ENCODE measurements around the gene SHISA7.
"Not testable (repeated sequence)": the region's sequence is repeated elsewhere in the genome, so short reads cannot be mapped to it uniquely, and the experiment has no call there.

SHISA7 gene

GRCh38 chr19:55462722-55463121 lies 19.6 kb upstream of the SHISA7 start:
- DNase-seq, result no peak

DNA sequence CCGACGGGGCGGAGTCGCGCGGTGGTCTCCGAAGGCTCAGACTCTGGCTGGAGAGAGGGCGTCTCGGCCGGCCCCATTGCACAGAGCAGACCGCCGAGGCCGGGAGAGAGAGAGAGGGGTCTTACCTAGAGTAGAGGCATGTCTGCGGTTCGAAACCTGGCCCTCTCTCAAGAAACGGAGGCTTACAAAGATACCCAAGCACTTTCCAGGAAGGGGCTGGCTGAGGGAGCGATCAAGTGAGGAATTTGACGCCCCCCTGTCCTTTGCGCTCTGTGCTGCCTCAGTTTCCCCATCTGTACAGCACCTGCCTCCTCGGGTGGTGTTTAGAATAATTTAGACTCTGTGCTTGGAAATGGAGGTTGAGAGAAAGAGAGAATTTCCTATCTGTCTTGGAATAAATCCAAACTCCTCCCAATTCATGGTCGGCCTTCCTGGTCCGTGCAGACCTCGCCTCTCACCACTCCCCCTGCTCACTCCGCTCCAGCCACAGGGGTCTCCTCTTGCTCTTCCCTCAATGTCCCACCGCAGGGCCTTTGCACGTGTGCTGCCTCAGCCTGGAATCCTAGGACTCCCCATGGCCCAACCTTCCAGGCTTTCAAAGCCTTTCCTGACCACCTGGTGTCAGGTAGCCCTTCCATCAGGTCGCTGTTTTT lies 19.0 kb upstream of the SHISA7 start:
- peak; percentile 26 for DNase-seq

GRCh38 chr19:55461259-55461973 lies 18.3 kb upstream of the SHISA7 start, which contains the start of gene ISOC2:
Gene ISOC2 (minus strand): TSS chr19:55461642. CDS start chr19:55456486, 5,156 bp downstream.
- DNase-seq, result peak; percentile 99

DNA sequence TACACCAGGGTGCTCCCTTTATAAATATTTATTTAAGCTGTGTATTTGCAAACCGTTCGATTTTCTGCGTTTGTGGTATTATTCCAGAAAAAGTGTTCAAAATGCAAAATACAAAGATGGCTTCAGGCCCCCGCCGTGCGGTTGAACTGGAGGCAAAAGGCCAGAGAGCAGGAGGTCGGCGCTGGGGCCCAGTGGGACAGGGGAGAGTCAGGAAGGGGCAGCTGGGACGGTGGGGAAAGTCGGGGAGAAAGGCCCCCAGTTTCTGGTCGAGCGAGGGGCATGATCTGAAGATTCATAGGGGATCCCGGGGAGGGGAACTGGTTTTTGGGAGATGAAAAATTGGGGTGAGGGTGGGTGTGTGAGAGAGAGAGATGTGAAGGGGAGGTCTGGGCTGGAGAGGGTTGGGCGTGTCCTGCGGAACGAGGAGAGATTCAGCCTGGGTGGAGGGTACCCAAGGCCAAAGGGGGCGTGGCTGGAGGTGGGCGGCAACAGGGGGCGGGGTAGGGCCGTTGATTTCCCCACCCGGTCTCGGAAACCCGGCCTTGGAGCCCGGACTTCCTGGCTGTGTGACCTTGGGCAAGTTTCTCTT lies 17.7 kb upstream of the SHISA7 start:
- peak; percentile 71 for DNase-seq

- peak; percentile 14 for DNase-seq
Observed at GRCh38 chr19:55459950-55460657, 17.0 kb upstream of the SHISA7 start.

DNA sequence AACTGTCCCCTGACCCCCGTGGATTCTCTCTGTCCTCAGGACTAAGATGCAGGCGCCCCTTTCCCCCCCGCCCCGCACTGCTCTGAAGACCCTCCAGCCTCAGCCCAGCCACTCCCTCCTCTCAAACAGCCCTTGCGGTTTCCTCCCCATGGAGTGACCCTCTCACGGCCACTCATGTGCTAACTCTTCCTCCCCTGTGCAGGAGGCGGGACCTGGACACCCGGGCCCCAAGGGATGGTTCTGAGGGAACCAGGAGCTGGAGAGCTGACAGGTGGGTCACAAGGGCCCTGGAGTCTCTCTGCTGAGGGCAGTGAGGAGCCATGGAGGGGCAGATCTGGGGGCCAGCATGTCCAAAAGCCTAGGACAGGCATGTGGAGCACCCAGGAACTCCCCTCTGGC lies 16.4 kb upstream of the SHISA7 start:
- DNase-seq, result no peak

DNA sequence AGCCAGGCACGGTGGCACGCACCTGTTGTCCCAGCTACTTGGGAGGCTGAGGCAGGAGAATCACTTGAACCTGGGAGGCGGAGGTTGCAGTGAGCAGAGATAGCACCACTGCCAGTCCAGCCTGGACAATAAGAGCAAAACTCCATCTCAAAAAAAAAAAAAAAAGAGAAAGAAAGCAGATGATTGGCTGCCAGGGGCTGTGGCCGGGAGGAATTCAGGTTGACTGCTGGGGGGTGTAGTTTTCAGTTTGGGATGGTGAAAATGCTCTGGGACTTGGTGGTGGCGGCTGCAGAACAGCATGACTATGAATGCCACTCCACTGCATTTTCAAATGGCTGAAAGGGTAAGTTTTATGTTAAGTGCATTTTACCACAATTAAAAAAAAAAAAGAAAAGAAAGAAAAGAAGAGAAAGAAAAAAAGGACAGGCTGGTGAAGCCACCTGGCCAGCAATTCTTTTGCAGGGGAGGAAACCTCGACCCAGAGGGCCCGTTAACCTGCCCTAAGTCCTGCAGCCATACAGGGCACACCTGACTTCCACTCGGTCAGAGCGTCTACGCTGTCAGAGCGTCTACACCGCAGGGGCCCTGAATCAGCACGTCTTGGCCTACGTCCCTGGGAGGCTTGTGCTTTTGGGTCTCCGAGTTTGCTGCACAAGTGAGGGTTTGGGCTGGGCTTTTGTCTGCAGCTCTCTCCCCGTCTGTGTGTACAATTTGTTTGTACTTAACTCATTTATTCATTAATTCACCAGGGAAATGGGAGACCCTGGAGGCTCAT lies 14.8 kb upstream of the SHISA7 start:
- DNase-seq, result no peak

DNA sequence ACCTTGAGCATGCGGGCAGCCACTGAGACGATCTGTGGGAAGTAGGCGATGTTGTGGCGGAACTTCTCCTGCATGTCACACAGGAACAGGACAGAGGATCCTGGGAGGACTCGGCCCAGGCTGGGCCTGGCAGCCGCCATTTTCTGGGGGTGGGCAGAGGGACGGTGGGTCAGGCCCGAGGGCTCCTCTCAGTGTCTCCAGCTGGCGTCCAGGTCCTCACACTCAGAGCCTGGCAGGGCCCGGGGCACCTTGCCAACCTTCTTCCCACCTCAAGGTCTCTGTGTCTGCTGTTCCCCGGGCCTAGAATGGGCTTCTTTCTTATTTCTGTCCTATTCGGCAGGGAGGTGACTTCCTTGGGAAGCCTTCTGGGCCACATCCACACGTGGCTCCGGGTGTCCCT lies 13.2 kb upstream of the SHISA7 start:
- DNase-seq, result no peak

- no peak for DNase-seq
Observed at GRCh38 chr19:55455576-55456235, 12.6 kb upstream of the SHISA7 start.

- DNase-seq, result peak; percentile 17
Observed at GRCh38 chr19:55454787-55455243, 11.7 kb upstream of the SHISA7 start.

DNA sequence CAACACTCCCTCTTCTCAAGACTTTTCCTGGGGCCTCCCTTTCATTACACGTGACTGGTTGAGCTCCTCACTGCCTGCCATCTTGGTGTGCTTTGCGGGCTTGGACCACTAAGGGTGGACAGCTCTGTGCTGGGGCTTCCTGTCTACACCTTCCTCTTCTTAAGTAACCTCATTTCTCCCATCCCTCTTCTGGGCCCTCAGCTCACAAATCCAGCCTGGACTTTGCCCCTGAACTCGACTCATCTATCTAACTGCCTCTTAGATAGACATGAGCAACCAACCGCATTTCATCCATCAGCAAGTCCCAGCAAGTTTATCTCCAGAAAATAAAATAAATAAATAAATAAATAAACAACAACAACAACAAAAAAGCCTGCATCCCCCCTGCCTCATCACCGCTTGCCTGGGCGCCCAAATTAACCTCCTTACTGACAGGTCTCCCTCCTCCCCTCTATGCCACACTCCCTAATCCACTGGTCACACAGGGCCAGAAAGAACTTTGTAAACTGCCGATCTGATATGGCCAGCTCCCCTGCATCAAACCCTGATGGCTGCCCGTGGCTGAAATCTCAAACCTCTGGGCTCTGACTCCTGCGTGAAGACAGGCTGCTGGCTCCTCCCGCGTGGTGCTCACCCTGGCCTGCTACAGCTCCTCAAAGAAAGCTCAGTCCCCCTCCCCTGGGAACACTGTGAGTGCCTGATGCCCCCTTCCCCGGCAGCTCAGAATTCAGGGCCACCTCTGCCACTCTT lies 10.6 kb upstream of the SHISA7 start:
- DNase-seq, result no peak

DNA sequence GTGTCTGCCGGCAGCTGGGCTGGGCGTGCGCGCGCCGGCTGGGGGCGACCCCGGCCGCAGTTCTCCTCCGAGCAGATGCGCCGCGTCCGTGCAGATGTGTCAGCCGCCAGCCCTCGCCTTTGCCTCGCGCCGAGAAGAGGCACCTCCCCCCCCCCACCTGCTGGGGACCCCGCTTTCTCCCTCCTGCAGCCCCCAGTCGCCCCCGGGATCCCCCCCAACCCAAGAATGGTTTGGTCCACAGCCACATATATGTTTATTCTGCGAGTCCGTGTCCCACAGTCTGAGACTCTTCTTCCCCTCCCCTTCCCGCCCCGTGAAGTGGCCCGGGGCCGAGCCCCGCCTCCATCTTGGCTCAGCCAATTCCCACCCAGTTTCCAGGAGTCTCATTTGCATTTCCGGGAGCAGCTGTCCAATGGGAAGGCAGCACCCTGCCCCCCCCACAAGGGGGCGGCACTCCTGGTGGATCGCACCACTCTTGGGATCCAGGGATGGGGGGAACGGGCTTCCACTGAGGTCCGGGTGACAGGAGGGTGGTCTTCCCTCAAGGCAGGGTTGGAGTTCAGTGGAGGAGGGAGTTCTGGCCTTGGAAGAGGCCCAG lies 9.7 kb upstream of the SHISA7 start:
- DNase-seq, result peak; percentile 32

DNA sequence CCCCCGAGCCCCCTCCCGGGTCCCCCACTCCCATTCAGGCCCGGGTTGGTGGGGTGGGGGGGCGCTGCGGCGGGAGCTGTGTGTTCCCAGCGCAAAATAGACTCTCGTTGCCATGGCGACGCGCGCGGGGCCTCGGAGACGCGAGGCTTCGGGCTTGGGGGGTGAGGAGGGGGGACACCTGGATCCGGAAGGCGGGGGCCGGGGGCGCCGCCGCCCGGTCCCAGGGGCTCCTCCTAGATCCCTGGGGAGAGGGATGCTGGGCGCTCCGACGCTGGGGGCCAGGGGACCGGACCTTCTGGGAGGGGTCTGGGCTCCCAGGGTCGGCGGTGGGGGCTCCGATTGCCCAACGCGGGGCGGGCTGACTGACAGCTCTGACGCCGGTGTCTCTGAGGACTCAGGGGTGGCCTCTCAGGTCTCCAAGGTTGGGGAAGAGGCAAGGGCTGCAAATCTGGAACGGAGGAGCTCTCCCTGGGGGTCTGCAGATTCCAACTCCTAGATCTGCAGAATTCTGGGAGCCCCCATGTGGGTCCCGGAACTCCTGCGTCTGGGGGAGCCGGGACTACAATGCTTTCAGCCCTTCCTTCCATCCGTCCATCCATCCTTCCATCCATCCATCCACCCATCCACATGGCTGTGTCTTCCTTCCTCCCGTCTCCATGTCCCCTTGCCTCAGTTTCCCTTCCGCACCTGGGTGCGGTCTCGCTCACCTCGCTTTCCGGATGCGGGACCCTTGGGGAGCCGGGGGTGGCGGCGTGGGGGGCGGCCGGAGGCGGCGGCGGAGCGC lies 9.1 kb upstream of the SHISA7 start:
- no peak for DNase-seq

DNA sequence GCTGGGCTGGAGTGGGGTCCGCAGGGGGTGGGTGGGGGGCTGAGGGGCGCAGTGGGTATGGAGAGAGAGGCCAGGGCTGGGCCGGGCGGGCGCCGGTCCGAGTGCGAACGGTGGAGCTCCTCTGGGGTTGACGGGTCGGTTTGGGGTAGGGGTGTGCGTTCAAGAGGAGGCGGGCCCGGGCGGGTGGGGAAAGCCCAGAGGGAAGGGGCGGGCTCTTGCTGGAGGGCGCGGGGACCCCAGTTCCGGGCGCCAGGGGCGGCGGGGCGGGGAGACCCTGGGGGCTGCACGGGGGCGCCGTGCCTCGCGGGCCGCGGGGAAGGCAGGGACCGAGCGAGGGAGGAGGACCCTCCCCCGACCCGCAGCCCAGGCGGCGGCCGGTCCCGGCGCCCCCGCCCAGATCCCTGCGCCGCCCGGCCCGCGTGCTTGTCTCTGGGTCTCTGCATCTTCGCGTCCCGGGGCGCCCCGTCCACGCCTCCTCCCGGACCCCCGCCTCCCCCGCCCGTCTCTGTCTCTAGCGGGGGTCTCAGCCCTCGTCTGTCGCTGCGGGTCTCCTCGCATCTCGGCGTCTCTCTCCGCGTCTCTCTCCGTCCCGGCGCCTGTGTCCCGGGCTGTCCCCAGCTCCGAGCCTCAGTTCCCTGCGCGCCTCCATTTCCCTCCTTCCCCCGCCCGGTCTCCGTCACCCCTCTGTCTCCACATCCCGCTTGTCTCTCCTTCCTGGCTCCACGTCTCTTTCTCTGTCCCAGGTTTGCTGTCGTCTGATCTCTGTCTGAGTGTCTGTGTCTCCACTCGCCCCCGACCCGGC lies 8.3 kb upstream of the SHISA7 start:
- no peak for DNase-seq

DNA sequence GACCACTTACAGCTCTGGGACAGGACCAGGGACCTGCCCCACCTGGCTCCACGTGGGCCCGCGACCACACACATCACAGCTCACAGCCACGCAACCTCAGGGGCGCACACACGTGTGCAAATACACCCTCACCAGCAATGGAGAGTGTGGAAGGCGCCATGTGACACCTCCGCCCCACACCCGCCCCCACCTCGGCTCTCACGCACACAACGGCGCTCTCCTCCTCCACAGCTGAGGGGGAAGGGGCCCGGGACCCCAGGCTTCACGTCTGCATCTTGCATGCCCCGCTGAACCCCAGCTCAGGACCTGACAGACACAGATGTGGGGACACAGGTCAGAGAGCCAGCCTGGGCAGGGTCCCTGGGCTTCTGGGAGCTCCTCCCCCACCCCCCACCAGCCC lies 6.4 kb upstream of the SHISA7 start:
- DNase-seq, result no peak

DNA sequence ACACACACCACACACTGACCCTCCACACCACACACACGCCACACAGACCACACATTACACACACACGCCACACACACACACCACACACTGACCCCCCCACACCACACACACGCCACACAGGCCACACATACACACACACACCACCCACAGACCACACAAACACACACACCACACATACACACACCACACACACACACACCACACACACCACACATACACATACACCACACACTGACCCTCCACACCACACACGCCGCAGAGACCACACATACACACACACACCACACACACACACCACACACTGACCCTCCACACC lies 5.0 kb upstream of the SHISA7 start:
- not testable (repeated sequence) for DNase-seq

- DNase-seq, result peak; percentile 90
Observed at GRCh38 chr19:55447421-55448174, 4.5 kb upstream of the SHISA7 start.

GRCh38 chr19:55446060-55446459 lies 3.0 kb upstream of the SHISA7 start:
- no peak for DNase-seq

DNA sequence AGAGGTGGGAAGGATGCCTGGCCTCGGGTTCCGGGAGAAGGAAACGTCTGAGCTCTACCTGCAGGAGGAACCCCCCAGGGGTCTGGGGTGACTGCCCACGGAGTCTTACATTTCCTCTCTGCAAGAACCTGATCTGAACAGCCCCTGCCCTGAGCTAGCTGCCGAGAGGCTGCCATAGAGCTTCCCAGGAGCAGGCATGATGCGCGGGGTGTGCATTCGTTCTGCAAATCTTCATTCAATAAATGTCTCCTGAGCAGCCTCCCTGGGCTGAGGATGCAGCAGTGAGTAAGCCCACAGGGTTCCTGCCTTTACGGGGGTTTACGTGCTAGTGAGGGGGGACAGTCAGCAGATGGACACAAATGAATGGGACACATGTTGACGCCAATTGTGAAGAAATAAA lies 1.5 kb upstream of the SHISA7 start:
- DNase-seq, result no peak

Data from NCI-H345 (cell line).